H9 (cell line): ENCODE data around the gene NPAS2. TPM values are rescaled to one million over a fixed set of nuclear protein-coding genes. Genes with fewer than 3 reads are reported as not detected.

ENCODE experiments used
- DNase-seq: peaks from one replicate; pipeline ENCODE4 v3.0.0-alpha.2; 2017
- H2AFZ ChIP-seq: one replicate; pipeline ENCODE4 v1.6.1; 2013; ENCODE audit warnings: mild to moderate bottlenecking, low read length, control low read depth, moderate library complexity
- H2AK5ac ChIP-seq: 2 replicates; pipeline ENCODE4 v1.6.1; 2013; ENCODE audit warnings: low read length, control low read depth, mixed read lengths; ENCODE audit not compliant: insufficient read length
- H2BK120ac ChIP-seq: one replicate; pipeline ENCODE4 v1.6.1; 2013; ENCODE audit warnings: low read depth, mild to moderate bottlenecking, low read length, control low read depth, inconsistent platforms; ENCODE audit not compliant: poor library complexity, severe bottlenecking
- H2BK12ac ChIP-seq: 2 replicates; pipeline ENCODE4 v1.6.1; 2013; ENCODE audit warnings: low read length, control low read depth, mixed read lengths, low read depth; ENCODE audit not compliant: insufficient read length
- H2BK15ac ChIP-seq: 2 replicates; pipeline ENCODE4 v1.6.1; 2013; ENCODE audit warnings: low read depth, low read length, control low read depth
- H2BK20ac ChIP-seq: one replicate; pipeline ENCODE4 v1.6.1; 2013; ENCODE audit warnings: low read depth, mild to moderate bottlenecking, low read length, control low read depth, inconsistent platforms; ENCODE audit not compliant: poor library complexity, severe bottlenecking
- H2BK5ac ChIP-seq: 2 replicates; pipeline ENCODE4 v1.6.1; 2013; ENCODE audit warnings: low read length, control low read depth, mixed read lengths; ENCODE audit not compliant: insufficient read length
- H3K14ac ChIP-seq: 2 replicates; pipeline ENCODE4 v1.6.1; 2013; ENCODE audit warnings: low read length, control low read depth; ENCODE audit not compliant: insufficient read depth
- H3K18ac ChIP-seq: 2 replicates; pipeline ENCODE4 v1.6.1; 2013; ENCODE audit warnings: low read depth, mild to moderate bottlenecking, mixed read lengths, low read length, control low read depth; ENCODE audit not compliant: insufficient read length
- H3K23ac ChIP-seq: 2 replicates; pipeline ENCODE4 v1.6.1; 2013; ENCODE audit warnings: low read length, control low read depth, mixed read lengths, low read depth; ENCODE audit not compliant: insufficient read length
- H3K23me2 ChIP-seq: 2 replicates; pipeline ENCODE4 v1.6.1; 2013; ENCODE audit warnings: low read depth, mild to moderate bottlenecking, mixed read lengths, low read length, control low read depth; ENCODE audit not compliant: insufficient read length, poor library complexity, severe bottlenecking
- H3K27ac ChIP-seq: 2 replicates; pipeline ENCODE4 v1.5.1; 2013; ENCODE audit warnings: low read length, control low read depth, mixed read lengths, low read depth; ENCODE audit not compliant: insufficient read length
- H3K27me3 ChIP-seq: 2 replicates; pipeline ENCODE4 v1.6.1; 2013; ENCODE audit warnings: low read length, control low read depth, inconsistent platforms; ENCODE audit not compliant: insufficient read depth
- H3K4ac ChIP-seq: 2 replicates; pipeline ENCODE4 v1.6.1; 2013; ENCODE audit warnings: low read depth, mild to moderate bottlenecking, control low read depth, inconsistent platforms, low read length, moderate library complexity
- H3K4me1 ChIP-seq: 2 replicates; pipeline ENCODE4 v1.6.1; 2013; ENCODE audit warnings: low read length, control low read depth, inconsistent platforms; ENCODE audit not compliant: insufficient read depth
- H3K4me2 ChIP-seq: 2 replicates; pipeline ENCODE4 v1.6.1; 2013; ENCODE audit warnings: low read length, control low read depth, mixed read lengths; ENCODE audit not compliant: insufficient read length, insufficient read depth
- H3K56ac ChIP-seq: 2 replicates; pipeline ENCODE4 v1.6.1; 2013; ENCODE audit warnings: low read depth, mild to moderate bottlenecking, mixed read lengths, low read length, control low read depth; ENCODE audit not compliant: insufficient read length
- H3K79me1 ChIP-seq: 2 replicates; pipeline ENCODE4 v1.6.1; 2013; ENCODE audit warnings: low read depth, mild to moderate bottlenecking, moderate library complexity, low read length, control low read depth, inconsistent platforms; ENCODE audit not compliant: insufficient read depth, poor library complexity, severe bottlenecking
- H3K79me2 ChIP-seq: 2 replicates; pipeline ENCODE4 v1.6.1; 2013; ENCODE audit warnings: low read length, control low read depth, inconsistent platforms; ENCODE audit not compliant: insufficient read depth
- H3K9ac ChIP-seq: 2 replicates; pipeline ENCODE4 v1.6.1; 2013; ENCODE audit warnings: low read length, control low read depth, mixed read lengths; ENCODE audit not compliant: insufficient read length; ENCODE audit errors: extremely low read depth
- H3K9me3 ChIP-seq: one replicate; pipeline ENCODE4 v1.6.1; 2013; ENCODE audit warnings: low read depth, low read length, inconsistent platforms; ENCODE audit not compliant: control insufficient read depth
- H3T11ph ChIP-seq: one replicate; pipeline ENCODE4 v1.6.1; 2013; ENCODE audit warnings: mild to moderate bottlenecking, low read length, control low read depth, inconsistent platforms
- H4K20me1 ChIP-seq: one replicate; pipeline ENCODE4 v1.6.1; 2013; ENCODE audit not compliant: control insufficient read depth, insufficient read length, insufficient read depth
- H4K5ac ChIP-seq: 2 replicates; pipeline ENCODE4 v1.6.1; 2013; ENCODE audit warnings: low read depth, mild to moderate bottlenecking, mixed read lengths, low read length, control low read depth; ENCODE audit not compliant: insufficient read length
- H4K8ac ChIP-seq: replicated peaks from 2 replicates; pipeline ENCODE4 v1.6.1; 2013; ENCODE audit warnings: low read length, control low read depth, mixed read lengths, low read depth; ENCODE audit not compliant: insufficient read length
- H4K91ac ChIP-seq: 2 replicates; pipeline ENCODE4 v1.6.1; 2013; ENCODE audit warnings: low read depth, mild to moderate bottlenecking, moderate library complexity, mixed read lengths, low read length, control low read depth; ENCODE audit not compliant: insufficient read length
- H3K27ac Mint-ChIP-seq, 3 experiments: 2 replicates in 2 of 3; 3 replicates in 1 of 3; pipeline ENCODE4 v1.8.0; 2020 to 2021; ENCODE audit warnings: mixed read lengths in 3 of 3, mild to moderate bottlenecking in 1 of 3, moderate library complexity in 1 of 3
- H3K27me3 Mint-ChIP-seq: 2 replicates; pipeline ENCODE4 v1.8.0; 2021; ENCODE audit warnings: low read depth, mild to moderate bottlenecking, moderate library complexity, mixed read lengths
- H3K36me3 Mint-ChIP-seq, 3 experiments: 2 replicates in 2 of 3; 3 replicates in 1 of 3; pipeline ENCODE4 v1.8.0; 2020 to 2021; ENCODE audit warnings: low read depth in 3 of 3, mixed read lengths in 3 of 3; ENCODE audit not compliant: insufficient read depth in 1 of 3
- H3K4me1 Mint-ChIP-seq, 2 experiments: 2 replicates each; pipeline ENCODE4 v1.8.0; 2020; ENCODE audit warnings: mixed read lengths in 2 of 2
- H3K4me3 Mint-ChIP-seq, 2 experiments: 2 replicates in 1 of 2; 3 replicates in 1 of 2; pipeline ENCODE4 v1.8.0; 2020 to 2021; ENCODE audit warnings: mild to moderate bottlenecking in 2 of 2, mixed read lengths in 2 of 2, moderate library complexity in 1 of 2
- H3K9me3 Mint-ChIP-seq, 2 experiments: 2 replicates in 1 of 2; 3 replicates in 1 of 2; pipeline ENCODE4 v1.8.0; 2020; ENCODE audit warnings: mild to moderate bottlenecking in 2 of 2, mixed read lengths in 2 of 2, moderate library complexity in 1 of 2
- CTCF ChIP-seq: fragments of 200-600 bp; sonication (generic); conservative IDR thresholded peaks from 3 replicates; pipeline ENCODE4 v1.8.0; 2021; ENCODE audit warnings: antibody characterized with exemption, mild to moderate bottlenecking
- WGBS: extraction: QIAGEN DNeasy Blood & Tissue Kit; methylation state at CpG from one replicate; pipeline ENCODE4 v1.1.7; 2013; ENCODE audit warnings: missing lambda C conversion rate, low lambda C conversion rate, mixed read lengths; ENCODE audit not compliant: insufficient read length; ENCODE audit errors: extremely low coverage; 5-methylcytosine and 5-hydroxymethylcytosine counted together
- total RNA-seq: library from RNA; stranded (reverse); gene quantifications from 2 replicates; pipeline ENCODE4 v1.2.1, GENCODE V29; 2021

NPAS2 gene
- total RNA-seq, 1 experiment from 2014 or later, result 1.3 TPM

GRCh38 chr2:100952512-100952911 is 132.6 kb downstream of the NPAS2 start:
- Histone ChIP-seq H3K23me2 (no peaks in the 10 kb centered on the region), H2AFZ (no peak overlapping the region), H2AK5ac (no peak overlapping the region), H4K5ac (no peak overlapping the region), H4K91ac (no peak overlapping the region), H3K79me2 (no peaks in the 10 kb centered on the region), H3K4ac (no peak overlapping the region), H3T11ph (no peak overlapping the region), H3K23ac (no peak overlapping the region), H4K20me1 (no peaks in the 10 kb centered on the region), H2BK120ac (no peak overlapping the region), H3K56ac (no peak overlapping the region), H4K8ac (no peak overlapping the region), H3K4me2 (no peak overlapping the region), H3K18ac (no peak overlapping the region), H2BK12ac (no peak overlapping the region), H3K9me3 (no peaks in the 10 kb centered on the region), H2BK15ac (no peak overlapping the region), H2BK20ac (no peak overlapping the region), H3K27me3 (no peaks in the 10 kb centered on the region), H3K27ac (no peak overlapping the region), H3K79me1 (no peaks in the 10 kb centered on the region), H2BK5ac (no peak overlapping the region), H3K9ac (no peak overlapping the region), H3K14ac (no peak overlapping the region), H3K4me1 (peaks cover 5% of the 10 kb centered on the region; the same call in 1 of the 2 replicates)
- Mint-ChIP-seq H3K9me3 (no peaks in the 10 kb centered on the region), H3K4me1 (peaks cover 33 to 37% of the 10 kb centered on the region in 2 experiments), H3K36me3 (no peaks in the 10 kb centered on the region), H3K27me3 (no peaks in the 10 kb centered on the region), H3K4me3 (no peak overlapping the region), H3K27ac (no peak overlapping the region)
- no peak for TF ChIP-seq CTCF
- no CpG with 5 or more reads among the region's 2 CpGs for WGBS
- no peak for DNase-seq
